Measurements from ENCODE around the gene FAM110D.

GRCh38 chr1:26129778-26130177 is 29.1 kb upstream of the FAM110D start:
- no peak for TF ChIP-seq CTCF (conservative IDR thresholded peaks at IDR 0.05; ENCODE audit: low read depth, low read length)
- TF ChIP-seq EZH2phosphoT487 (IDR thresholded peaks at IDR 0.05; ENCODE audit: borderline replicate concordance, low read length), result no peak
- no peak for TF ChIP-seq EZH2 (IDR thresholded peaks at IDR 0.05; ENCODE audit: low read length, unreplicated experiment)

All from PC-3 (cell line).